ENCODE data around the gene MAN2A1. TPM values are rescaled to one million over a fixed set of nuclear protein-coding genes. Genes with fewer than 3 reads are reported as not detected.
"Not testable (repeated sequence)": the region's sequence is repeated elsewhere in the genome, so short reads cannot be mapped to it uniquely, and the experiment has no call there.

The MAN2A1 gene
- polyA plus RNA-seq, 5 donors = 31.7 to 48.8 (median 44.8) TPM

GRCh38 chr5:109863752-109864151 lies 174.0 kb downstream of the MAN2A1 start:
- no peak for DNase-seq

- DNase-seq = no peak
Measured at GRCh38 chr5:109865637-109866036, 175.9 kb downstream of the MAN2A1 start.

GRCh38 chr5:109866051-109866450 lies 176.3 kb downstream of the MAN2A1 start:
- no peak for DNase-seq

GRCh38 chr5:109868737-109869136 lies 179.0 kb downstream of the MAN2A1 start:
- DNase-seq = no peak

GRCh38 chr5:109873687-109874086 lies 184.0 kb downstream of the MAN2A1 start:
- DNase-seq = no peak

GRCh38 chr5:109874108-109874507 lies 184.4 kb downstream of the MAN2A1 start:
- no peak for DNase-seq

GRCh38 chr5:109876030-109876725 lies 186.5 kb downstream of the MAN2A1 start:
- no peak for DNase-seq

GRCh38 chr5:109876941-109877669 lies 187.4 kb downstream of the MAN2A1 start:
- DNase-seq = no peak

- DNase-seq = no peak
Measured at GRCh38 chr5:109877670-109878045, 187.9 kb downstream of the MAN2A1 start.

GRCh38 chr5:109878887-109879286 lies 189.2 kb downstream of the MAN2A1 start:
- no peak for DNase-seq

GRCh38 chr5:109880907-109881685 lies 191.4 kb downstream of the MAN2A1 start:
- no peak for DNase-seq

GRCh38 chr5:109882546-109882945 lies 192.8 kb downstream of the MAN2A1 start:
- no peak for DNase-seq

GRCh38 chr5:109884676-109885075 lies 194.9 kb downstream of the MAN2A1 start:
- DNase-seq = no peak

- no peak for DNase-seq
Measured at GRCh38 chr5:109885205-109885604, 195.5 kb downstream of the MAN2A1 start.

- no peak for DNase-seq
Measured at GRCh38 chr5:109888989-109889388, 199.3 kb downstream of the MAN2A1 start.

GRCh38 chr5:109893271-109893670 lies 203.5 kb downstream of the MAN2A1 start:
- not testable (repeated sequence) for DNase-seq

- DNase-seq = no peak
Measured at GRCh38 chr5:109898269-109899162, 208.8 kb downstream of the MAN2A1 start.

GRCh38 chr5:109899163-109899535 lies 209.4 kb downstream of the MAN2A1 start:
- no peak for DNase-seq

GRCh38 chr5:109900461-109900860 lies 210.7 kb downstream of the MAN2A1 start:
- no peak for DNase-seq

GRCh38 chr5:109900911-109901627 lies 211.3 kb downstream of the MAN2A1 start:
- no peak for DNase-seq

GRCh38 chr5:109901628-109901981 lies 211.9 kb downstream of the MAN2A1 start:
- no peak for DNase-seq
